Measurements from ENCODE around the gene LCN12. TPM values are rescaled to one million over a fixed set of nuclear protein-coding genes. Genes with fewer than 3 reads are reported as not detected.

Gene LCN12
- total RNA-seq, 1 experiment from 2014 or later = not detected

DNA sequence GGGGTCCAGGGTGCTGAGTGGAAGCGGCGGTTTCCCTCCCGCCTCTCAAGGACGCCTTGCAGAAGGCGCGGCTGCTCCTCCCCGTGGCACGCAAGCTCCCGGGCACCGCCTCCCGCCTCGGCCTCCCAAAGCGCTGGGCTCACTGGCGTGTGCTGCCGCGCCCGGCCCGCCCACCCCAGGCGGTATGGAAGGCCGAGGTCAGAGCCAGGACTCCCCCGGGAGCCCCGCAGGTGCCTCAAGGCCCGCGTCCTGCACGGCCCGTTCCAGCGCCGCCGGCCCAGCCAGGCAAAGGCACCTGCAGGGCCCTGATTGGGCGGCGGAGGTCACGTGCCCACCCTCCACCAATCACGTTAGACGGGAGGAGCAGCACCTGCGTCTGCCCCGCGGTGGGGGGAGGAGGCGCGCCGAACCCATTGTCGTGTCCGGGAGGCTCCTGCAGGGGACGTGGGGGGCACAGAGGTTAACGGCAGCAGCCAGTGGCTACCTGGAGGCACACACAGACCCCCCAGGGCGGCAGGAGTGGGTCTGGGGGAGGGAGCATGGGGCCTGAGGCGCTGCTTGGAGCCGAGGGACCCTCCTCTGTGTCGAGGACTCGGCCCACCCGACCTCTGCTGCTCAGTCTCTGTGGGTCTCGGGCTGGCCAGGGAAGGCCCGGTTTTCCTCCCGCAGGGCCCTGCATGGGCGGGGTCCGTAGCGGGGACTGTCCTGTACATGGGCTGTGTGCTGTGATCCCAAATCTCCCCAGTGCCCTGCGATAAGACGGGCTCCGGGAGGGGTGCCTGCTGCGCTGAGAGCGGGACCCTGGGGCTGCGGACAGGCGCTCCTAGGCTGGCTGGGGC is 2.0 kb upstream of the LCN12 start:
- H3K9me3 ChIP-seq = no peaks in the 10 kb centered on the region
- H3K4me3 ChIP-seq = peak overlapping the region; percentile 65
- no peaks in the 10 kb centered on the region for H3K27me3 ChIP-seq
- H3K36me3 ChIP-seq = no peaks in the 10 kb centered on the region
- peak; percentile 91 for DNase-seq

DNA sequence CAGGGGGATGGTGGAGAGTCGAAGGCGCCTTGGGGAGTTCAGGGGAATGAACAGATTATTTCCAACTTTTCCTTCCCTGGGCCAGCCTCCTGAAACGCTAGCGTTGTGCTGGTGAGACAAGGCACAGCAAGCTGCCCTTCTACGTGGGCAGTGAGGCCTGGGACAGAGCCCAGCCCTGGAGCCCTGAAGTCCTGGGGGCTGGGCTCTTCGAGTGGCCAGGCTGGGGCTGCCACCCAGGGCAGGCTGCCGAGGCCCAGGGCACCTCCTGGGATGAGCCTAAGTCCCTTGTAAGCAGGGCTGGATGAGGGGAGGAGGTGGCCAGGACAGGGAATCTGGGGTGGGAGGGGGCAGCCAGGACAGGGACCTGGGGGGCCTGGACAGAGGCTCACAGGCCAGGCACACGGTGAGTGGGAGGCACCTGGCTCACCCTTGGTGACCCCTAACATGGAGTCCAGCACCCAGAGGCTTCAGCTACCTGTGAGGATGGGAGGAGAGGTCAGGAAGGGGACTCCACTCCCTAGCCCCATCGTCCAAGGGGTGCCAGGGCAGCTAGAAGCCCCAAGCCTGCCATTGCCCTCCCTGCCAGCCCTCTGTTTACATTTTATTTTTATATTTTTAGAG is 1.3 kb upstream of the LCN12 start:
- DNase-seq = no peak
- no peaks in the 10 kb centered on the region for H3K36me3 ChIP-seq
- H3K9me3 ChIP-seq = no peaks in the 10 kb centered on the region
- peak overlapping the region; percentile 65; the same call in 1 of the 2 replicates for H3K4me3 ChIP-seq
- H3K27me3 ChIP-seq = no peaks in the 10 kb centered on the region

DNA sequence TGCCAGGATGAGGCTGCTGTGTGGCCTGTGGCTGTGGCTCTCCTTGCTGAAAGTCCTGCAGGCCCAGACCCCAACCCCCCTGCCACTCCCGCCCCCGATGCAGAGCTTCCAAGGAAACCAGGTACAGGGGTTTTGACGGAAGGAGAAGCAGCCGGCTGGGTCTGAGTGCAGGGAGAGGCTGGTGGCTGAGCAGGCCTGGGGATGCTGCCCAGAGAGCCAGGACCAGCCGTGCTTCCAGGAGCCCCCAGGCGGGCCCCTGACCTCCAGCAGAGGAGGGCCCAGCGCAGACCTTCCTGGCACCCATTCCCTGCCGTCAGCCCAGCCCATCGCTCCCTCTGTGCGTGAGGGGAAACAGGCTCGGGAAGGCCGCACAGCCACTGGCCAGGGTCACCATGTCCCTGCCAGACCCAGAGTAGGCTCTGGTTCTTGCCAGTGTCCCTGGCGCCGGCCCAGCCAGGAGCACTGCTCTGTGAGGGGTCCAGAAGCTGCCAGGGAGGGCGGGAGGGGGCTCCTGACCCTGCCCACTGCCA is 313 bp downstream of the LCN12 start:
- no peaks in the 10 kb centered on the region for H3K36me3 ChIP-seq
- no peaks in the 10 kb centered on the region for H3K9me3 ChIP-seq
- DNase-seq = no peak

GRCh38 chr9:136952876-136953770 is 1.1 kb downstream of the LCN12 start:
- Histone ChIP-seq H3K4me3 (no peak overlapping the region), H3K9me3 (no peaks in the 10 kb centered on the region), H3K27me3 (no peaks in the 10 kb centered on the region), H3K36me3 (no peaks in the 10 kb centered on the region)
- DNase-seq = no peak

More for the DNA sequence above, 313 bp downstream of the LCN12 start:
- no peaks in the 10 kb centered on the region for H3K27me3 ChIP-seq
- H3K4me3 ChIP-seq = no peak overlapping the region

DNA sequence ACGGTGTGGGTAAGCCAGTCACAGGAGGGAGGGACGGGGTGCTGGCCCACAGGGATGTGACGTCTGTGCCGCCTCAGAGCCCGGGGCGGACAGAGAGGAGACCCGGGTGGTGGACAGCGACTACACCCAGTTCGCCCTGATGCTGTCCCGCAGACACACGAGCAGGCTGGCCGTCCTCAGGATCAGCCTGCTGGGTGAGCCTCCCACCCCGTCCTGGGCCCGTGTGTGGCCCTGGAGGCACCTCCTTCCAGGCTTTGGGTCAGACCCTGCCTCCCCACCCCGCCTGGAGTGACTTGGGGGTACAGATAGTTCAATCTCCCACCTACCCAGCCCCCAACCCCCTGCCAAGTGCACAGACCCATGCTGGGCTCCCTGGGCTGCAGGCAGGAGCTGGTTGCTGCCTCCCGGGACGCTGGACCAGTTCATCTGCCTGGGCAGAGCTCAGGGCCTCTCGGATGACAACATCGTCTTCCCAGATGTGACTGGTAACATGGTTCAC is 1.7 kb downstream of the LCN12 start:
- no peaks in the 10 kb centered on the region for H3K27me3 ChIP-seq
- no peaks in the 10 kb centered on the region for H3K36me3 ChIP-seq
- H3K4me3 ChIP-seq = no peak overlapping the region
- no peak for DNase-seq
- H3K9me3 ChIP-seq = no peaks in the 10 kb centered on the region

DNA sequence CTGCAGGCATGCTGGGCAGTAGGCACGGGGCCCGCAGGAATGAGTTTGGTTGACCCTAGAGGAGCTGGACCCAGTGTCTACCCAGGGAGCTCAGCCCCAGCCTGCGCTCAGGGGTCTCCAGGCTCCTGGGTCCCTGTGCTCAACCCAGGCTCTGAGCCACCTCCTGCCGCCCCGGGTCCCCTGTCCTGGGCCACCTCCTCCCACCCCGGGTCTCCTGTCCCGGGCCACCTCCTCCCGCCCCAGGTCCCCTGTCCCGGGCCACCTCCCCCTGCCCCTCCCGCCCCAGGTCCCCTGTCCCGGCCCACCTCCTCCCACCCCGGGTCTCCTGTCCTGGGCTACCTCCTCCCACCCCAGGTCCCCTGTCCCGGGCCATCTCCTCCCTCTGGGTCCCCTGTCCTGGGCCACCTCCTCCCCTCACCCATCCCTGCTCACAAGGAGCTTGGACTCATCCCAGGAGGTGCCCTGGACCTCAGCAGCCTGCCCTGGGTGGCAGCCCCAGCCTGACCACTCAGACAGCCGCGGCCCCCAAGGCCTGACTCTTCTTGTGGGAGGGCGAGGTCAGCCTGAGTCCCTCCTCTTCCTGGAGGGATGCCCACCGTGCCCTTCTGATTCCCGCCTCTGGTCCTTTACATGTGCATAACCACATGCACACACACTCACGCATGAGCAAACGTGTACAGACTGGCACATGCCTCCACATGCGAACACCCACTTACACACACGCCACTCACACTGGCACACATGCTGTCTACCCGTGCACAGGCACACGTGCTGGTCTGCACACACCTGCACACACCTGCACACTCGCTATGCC is 2.4 kb downstream of the LCN12 start:
- DNase-seq = no peak
- no peaks in the 10 kb centered on the region for H3K36me3 ChIP-seq
- no peaks in the 10 kb centered on the region for H3K9me3 ChIP-seq
- no peaks in the 10 kb centered on the region for H3K27me3 ChIP-seq
- no peak overlapping the region for H3K4me3 ChIP-seq

DNA sequence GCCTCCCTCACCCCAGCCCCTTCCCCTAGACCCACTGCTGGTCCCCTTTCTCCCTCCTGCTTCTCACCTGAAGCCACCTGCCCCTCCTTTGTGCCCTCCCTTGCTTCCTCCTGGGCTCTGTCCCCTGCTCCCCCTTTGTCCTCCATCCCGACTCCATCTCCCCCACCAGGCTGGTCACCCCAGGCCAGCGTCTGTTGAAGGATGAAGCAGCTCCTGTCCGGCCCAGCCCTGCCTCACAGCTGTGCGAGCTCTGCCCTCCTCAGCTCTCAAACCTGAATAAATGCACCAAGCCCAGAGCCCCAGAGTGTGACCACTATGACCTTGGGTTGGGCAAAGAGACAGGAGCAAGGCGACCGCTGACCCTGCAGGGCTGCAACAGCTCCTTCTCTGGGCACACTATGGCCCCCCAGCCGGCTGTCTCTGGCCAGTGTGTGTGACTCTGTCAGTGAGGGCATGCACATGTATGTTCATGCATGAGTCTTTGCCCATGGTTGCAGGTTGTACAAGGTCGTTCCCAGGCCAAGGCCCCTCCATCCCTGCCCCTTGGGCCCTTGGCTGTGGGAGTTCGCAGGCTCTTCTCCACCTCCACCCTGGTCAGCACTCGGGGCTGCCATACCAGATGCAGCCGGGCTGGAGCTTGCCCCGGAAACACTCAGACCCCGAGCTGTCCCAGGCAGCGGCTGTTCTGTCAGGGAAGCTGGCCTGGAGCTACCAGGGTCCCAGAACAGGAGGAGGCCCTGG is 3.3 kb downstream of the LCN12 start:
- H3K27me3 ChIP-seq = no peaks in the 10 kb centered on the region
- no peaks in the 10 kb centered on the region for H3K36me3 ChIP-seq
- no peak for DNase-seq
- H3K9me3 ChIP-seq = no peaks in the 10 kb centered on the region
- no peak overlapping the region for H3K4me3 ChIP-seq

- H3K36me3 ChIP-seq = no peaks in the 10 kb centered on the region
- no peaks in the 10 kb centered on the region for H3K27me3 ChIP-seq
- H3K9me3 ChIP-seq = no peaks in the 10 kb centered on the region
- no peak overlapping the region for H3K4me3 ChIP-seq
- DNase-seq = no peak
Observed at GRCh38 chr9:136955943-136956335, 3.9 kb downstream of the LCN12 start.

DNA sequence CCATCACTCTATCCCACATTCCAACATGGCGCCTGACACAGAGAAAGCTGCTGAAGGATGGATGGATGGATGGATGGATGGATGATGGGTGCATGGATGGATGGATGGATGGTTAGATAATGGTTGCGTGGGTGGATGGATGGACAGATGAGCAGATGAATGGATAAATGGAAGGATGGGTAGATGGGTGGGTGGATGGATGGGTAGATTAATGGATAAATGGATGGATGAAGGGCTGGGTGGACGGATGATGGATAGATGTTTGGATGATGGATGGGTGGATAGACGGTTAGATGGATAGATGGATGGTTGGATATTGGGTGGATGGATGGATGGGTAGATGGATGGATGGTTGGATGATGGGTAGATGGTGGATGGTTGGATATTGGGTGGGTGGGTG is 4.5 kb downstream of the LCN12 start:
- H3K27me3 ChIP-seq = no peaks in the 10 kb centered on the region
- no peaks in the 10 kb centered on the region for H3K9me3 ChIP-seq
- DNase-seq = no peak
- H3K4me3 ChIP-seq = no peak overlapping the region
- no peaks in the 10 kb centered on the region for H3K36me3 ChIP-seq

DNA sequence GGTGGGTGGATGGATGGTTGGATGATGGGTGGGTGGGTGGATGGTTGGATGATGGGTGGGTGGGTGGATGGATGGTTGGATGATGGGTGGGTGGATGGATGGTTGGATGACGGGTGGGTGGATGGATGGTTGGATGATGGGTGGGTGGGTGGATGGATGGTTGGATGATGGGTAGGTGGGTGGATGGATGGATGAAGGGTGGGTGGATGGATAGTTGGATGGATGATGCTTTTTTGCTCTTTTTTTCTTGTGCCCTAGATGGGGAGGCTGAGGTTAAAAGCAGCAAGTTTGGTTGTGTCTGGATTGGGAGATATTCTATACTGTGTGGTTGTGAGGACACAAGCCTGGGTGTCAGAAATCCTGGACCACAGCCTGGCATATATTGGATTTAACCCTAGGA is 5.4 kb downstream of the LCN12 start:
- no peaks in the 10 kb centered on the region for H3K27me3 ChIP-seq
- H3K9me3 ChIP-seq = no peaks in the 10 kb centered on the region
- H3K36me3 ChIP-seq = no peaks in the 10 kb centered on the region
- no peak overlapping the region for H3K4me3 ChIP-seq
- DNase-seq = no peak

GRCh38 chr9:136957901-136958300 is 5.8 kb downstream of the LCN12 start:
- no peaks in the 10 kb centered on the region for H3K9me3 ChIP-seq
- no peaks in the 10 kb centered on the region for H3K27me3 ChIP-seq
- no peak overlapping the region for H3K4me3 ChIP-seq
- H3K36me3 ChIP-seq = no peaks in the 10 kb centered on the region
- DNase-seq = no peak

DNA sequence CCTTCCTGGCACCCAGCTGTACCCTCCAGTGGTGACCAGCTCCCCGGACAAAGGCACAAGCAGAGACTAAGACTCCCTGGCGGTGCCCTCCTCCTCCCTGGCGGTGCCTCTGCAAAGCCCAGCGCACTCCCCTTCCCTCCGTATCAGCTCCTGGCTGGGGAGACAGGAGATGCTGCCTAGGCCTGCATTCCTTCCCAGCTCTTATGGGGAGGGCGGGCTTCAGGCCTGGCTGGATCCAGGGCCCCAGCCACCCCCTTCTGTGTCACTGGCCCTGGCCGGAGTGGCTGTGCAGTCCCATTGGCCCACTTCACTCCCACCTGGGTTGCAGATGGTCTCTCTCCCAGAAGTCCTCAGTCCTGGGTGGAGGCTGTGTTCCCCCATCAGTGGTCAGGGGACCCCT is 6.4 kb downstream of the LCN12 start:
- H3K36me3 ChIP-seq = no peaks in the 10 kb centered on the region
- no peaks in the 10 kb centered on the region for H3K27me3 ChIP-seq
- no peak for DNase-seq
- H3K9me3 ChIP-seq = no peaks in the 10 kb centered on the region
- no peak overlapping the region for H3K4me3 ChIP-seq

- DNase-seq = no peak
- H3K36me3 ChIP-seq = no peaks in the 10 kb centered on the region
- H3K9me3 ChIP-seq = no peaks in the 10 kb centered on the region
- no peak overlapping the region for H3K4me3 ChIP-seq
- H3K27me3 ChIP-seq = no peaks in the 10 kb centered on the region
Observed at GRCh38 chr9:136958898-136959850, 7.1 kb downstream of the LCN12 start.

DNA sequence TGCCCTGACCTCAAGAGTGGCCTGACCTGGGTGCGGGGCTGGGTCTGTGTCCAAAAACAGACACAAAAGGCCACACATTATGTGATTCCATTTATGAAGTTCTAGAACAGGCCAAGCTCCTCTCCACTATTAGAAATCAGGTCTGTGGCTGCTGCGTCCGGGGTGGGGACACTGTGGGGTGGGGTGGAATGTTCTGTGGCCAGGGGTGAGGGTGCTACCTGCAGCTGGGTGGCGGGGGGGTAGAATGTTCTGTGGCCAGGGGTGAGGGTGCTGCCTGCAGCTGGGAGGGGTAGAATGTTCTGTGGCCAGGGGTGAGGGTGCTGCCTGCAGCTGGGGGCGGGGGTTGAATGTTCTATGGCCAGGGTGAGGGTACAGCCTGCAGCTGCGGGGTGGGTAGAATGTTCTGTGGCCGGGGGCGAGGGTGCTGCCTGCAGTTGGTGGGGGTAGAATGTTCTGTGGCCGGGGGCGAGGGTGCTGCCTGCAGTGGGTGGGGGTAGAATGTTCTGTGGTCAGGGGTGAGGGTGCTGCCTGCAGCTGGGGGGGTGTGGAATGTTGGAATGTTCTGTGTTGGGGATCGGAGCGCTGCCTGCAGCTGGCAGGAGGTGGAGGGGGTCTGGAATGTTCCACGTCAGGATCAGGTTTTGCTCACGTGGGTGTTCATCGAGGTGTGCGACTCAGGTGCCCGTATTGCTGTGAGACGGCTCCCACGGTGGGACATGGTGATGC is 8.3 kb downstream of the LCN12 start:
- no peaks in the 10 kb centered on the region for H3K9me3 ChIP-seq
- no peaks in the 10 kb centered on the region for H3K36me3 ChIP-seq
- no peak for DNase-seq
- no peaks in the 10 kb centered on the region for H3K27me3 ChIP-seq
- H3K4me3 ChIP-seq = no peak overlapping the region
